ENCODE results near the gene METTL27. TPM values are rescaled to one million over a fixed set of nuclear protein-coding genes. Genes with fewer than 3 reads are reported as not detected.

METTL27 gene, protein sequence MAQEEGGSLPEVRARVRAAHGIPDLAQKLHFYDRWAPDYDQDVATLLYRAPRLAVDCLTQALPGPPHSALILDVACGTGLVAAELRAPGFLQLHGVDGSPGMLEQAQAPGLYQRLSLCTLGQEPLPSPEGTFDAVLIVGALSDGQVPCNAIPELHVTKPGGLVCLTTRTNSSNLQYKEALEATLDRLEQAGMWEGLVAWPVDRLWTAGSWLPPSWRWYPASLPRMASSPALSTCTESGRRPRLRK
- 4.3 to 7.7 TPM (median 6.6 TPM) in 3 replicates for total RNA-seq (2021)
- percentile 54 among the genes with signal in this experiment for Bru-seq, nascent RNA
- long read RNA-seq, experiment 1, partial matches to known transcripts: 0 of 3 reads
- long read RNA-seq, experiment 1, other reads (novel, unspliced or antisense): 1 of 3 reads
- long read RNA-seq, experiment 2, partial matches to known transcripts: 1 of 2 reads
- long read RNA-seq, experiment 2, other reads (novel, unspliced or antisense): 1 of 2 reads
- long read RNA-seq, experiment 3, partial matches to known transcripts: 0 of 1 reads
- long read RNA-seq, experiment 3, other reads (novel, unspliced or antisense): 1 of 1 reads

DNA sequence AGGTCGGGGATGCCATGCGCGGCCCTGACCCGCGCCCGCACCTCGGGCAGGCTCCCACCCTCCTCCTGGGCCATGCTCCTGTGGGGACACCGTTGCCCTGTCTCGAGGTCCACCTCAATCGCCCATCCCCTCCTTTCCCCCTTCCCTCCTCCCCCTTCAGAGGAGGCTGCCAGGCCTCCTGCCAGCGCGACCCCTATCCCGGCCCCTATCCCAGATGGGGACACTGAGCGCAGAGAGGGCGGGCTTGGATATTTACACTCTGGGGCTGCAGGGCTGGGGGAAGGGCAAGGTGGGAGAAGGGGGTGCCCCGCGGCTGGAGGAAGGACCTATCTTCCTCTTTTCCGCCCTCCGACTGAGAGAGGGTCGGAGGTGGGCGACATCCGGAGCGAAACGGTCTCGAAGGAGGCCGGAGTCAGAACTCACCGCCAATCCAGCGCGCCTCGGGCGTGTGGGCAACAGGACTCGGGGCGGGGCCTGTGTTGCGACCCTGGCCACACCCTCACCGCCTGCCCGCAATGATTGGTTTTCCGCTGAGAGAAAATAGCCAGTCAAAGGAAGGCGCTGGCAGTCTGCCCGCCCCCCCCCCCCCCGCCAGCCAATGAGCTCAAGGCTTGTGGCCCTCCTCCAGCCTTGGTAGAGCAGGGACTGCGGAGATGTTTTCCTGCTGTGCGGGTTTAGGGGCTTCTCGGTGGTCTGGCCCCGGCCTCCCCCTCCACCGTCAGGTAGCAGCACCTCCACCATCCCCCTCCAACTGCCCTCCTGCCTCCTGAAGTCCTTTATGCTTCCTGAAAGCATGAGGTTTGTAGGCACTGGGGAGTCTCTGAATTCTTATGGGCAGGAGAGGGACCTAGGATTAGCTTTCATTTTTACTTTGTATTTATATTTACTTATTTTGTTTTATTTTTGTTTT, at the start of gene METTL27:
Gene METTL27, minus strand, starts transcription at position 450 of the 910 bp plus-strand sequence. Its CDS starts 376 bp downstream, at position 74.
- no peaks in the 10 kb centered on the region for H3K9me3 Mint-ChIP-seq

More for the DNA sequence above, at the start of gene METTL27:
- ChIA-PET CTCF (interaction anchor here (0.6 to 4.6 kb wide), 17 partner anchors 8 to 286 kb away, joined by 3 to 68 read pairs (median 3); partner anchors contain the start of genes CLDN4 and MLXIPL), POLR2A (interaction anchor here (0.5 to 3.8 kb wide), 8 partner anchors 10 to 103 kb away, joined by 3 to 31 read pairs (median 9); partner anchors contain the start of genes ABHD11 and CLDN4)
- Mint-ChIP-seq H3K27me3 (ENCODE audit: low read depth) (no peaks in the 10 kb centered on the region; the same call in 1 of the 2 replicates), H3K4me3 (peak within 1 kb of the TSS; percentile 80), H3K27ac (peak within 1 kb of the TSS; percentile 87), H3K4me1 (peaks cover 32% of the 10 kb centered on the region), H3K36me3 (no peaks in the 10 kb centered on the region)
- peak; percentile 93 for ATAC-seq
- DNase-seq (ENCODE audit: low spot score): peak; percentile 96
- TF ChIP-seq, protein P1, sequence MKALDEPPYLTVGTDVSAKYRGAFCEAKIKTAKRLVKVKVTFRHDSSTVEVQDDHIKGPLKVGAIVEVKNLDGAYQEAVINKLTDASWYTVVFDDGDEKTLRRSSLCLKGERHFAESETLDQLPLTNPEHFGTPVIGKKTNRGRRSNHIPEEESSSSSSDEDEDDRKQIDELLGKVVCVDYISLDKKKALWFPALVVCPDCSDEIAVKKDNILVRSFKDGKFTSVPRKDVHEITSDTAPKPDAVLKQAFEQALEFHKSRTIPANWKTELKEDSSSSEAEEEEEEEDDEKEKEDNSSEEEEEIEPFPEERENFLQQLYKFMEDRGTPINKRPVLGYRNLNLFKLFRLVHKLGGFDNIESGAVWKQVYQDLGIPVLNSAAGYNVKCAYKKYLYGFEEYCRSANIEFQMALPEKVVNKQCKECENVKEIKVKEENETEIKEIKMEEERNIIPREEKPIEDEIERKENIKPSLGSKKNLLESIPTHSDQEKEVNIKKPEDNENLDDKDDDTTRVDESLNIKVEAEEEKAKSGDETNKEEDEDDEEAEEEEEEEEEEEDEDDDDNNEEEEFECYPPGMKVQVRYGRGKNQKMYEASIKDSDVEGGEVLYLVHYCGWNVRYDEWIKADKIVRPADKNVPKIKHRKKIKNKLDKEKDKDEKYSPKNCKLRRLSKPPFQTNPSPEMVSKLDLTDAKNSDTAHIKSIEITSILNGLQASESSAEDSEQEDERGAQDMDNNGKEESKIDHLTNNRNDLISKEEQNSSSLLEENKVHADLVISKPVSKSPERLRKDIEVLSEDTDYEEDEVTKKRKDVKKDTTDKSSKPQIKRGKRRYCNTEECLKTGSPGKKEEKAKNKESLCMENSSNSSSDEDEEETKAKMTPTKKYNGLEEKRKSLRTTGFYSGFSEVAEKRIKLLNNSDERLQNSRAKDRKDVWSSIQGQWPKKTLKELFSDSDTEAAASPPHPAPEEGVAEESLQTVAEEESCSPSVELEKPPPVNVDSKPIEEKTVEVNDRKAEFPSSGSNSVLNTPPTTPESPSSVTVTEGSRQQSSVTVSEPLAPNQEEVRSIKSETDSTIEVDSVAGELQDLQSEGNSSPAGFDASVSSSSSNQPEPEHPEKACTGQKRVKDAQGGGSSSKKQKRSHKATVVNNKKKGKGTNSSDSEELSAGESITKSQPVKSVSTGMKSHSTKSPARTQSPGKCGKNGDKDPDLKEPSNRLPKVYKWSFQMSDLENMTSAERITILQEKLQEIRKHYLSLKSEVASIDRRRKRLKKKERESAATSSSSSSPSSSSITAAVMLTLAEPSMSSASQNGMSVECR (CRISPR knock-in tag; IDR thresholded peaks at IDR 0.05; ENCODE audit: borderline replicate concordance): no peak
- no peak for TF ChIP-seq OVOL2 (CRISPR knock-in tag; IDR thresholded peaks at IDR 0.05; ENCODE audit: borderline replicate concordance)
- TF ChIP-seq, protein P2, sequence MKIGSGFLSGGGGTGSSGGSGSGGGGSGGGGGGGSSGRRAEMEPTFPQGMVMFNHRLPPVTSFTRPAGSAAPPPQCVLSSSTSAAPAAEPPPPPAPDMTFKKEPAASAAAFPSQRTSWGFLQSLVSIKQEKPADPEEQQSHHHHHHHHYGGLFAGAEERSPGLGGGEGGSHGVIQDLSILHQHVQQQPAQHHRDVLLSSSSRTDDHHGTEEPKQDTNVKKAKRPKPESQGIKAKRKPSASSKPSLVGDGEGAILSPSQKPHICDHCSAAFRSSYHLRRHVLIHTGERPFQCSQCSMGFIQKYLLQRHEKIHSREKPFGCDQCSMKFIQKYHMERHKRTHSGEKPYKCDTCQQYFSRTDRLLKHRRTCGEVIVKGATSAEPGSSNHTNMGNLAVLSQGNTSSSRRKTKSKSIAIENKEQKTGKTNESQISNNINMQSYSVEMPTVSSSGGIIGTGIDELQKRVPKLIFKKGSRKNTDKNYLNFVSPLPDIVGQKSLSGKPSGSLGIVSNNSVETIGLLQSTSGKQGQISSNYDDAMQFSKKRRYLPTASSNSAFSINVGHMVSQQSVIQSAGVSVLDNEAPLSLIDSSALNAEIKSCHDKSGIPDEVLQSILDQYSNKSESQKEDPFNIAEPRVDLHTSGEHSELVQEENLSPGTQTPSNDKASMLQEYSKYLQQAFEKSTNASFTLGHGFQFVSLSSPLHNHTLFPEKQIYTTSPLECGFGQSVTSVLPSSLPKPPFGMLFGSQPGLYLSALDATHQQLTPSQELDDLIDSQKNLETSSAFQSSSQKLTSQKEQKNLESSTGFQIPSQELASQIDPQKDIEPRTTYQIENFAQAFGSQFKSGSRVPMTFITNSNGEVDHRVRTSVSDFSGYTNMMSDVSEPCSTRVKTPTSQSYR (CRISPR knock-in tag; IDR thresholded peaks at IDR 0.05): peak; percentile 77; the same call in 1 of the 2 replicates
- TF ChIP-seq, protein P3, sequence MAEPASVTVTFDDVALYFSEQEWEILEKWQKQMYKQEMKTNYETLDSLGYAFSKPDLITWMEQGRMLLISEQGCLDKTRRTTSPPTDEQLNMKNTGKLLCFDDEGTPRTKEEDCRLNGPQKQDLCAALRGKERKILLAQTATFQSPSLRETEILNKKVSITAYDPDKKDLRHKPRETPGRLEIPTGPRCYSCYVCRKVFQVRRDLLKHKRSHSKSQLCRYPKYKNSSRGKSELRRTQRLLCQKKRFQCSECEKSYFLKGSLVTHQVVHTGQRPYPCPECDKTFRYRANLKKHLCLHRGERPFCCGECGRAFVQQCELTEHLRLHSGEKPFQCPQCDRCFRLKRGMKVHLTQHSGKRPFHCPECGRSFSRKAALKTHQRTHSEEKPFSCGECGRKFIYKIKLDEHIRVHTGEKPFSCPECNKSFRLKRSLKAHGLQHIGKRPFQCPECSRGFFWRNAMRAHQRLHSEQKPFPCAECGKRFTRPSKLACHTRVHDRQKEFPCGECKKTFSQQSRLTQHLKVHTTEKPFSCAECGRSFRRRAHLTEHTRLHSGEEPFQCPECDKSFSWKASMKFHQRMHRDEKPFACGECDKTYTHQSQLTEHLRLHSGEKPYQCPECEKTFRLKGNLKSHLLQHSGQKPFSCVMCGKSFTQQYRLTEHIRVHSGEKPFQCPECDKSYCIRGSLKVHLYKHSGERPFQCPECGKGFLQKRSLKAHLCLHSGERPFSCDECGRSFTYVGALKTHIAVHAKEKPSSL (CRISPR knock-in tag; conservative IDR thresholded peaks at IDR 0.05): no peak
- no peak for TF ChIP-seq NFE2L1 (CRISPR knock-in tag; IDR thresholded peaks at IDR 0.05)
- TF ChIP-seq, protein P4, sequence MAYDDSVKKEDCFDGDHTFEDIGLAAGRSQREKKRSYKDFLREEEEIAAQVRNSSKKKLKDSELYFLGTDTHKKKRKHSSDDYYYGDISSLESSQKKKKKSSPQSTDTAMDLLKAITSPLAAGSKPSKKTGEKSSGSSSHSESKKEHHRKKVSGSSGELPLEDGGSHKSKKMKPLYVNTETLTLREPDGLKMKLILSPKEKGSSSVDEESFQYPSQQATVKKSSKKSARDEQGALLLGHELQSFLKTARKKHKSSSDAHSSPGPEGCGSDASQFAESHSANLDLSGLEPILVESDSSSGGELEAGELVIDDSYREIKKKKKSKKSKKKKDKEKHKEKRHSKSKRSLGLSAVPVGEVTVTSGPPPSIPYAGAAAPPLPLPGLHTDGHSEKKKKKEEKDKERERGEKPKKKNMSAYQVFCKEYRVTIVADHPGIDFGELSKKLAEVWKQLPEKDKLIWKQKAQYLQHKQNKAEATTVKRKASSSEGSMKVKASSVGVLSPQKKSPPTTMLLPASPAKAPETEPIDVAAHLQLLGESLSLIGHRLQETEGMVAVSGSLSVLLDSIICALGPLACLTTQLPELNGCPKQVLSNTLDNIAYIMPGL (CRISPR knock-in tag; IDR thresholded peaks at IDR 0.05): 0 out of 2 replicates have a peak, but pooled peaks have one; percentile 43
- TF ChIP-seq NFYB (CRISPR knock-in tag; conservative IDR thresholded peaks at IDR 0.05; ENCODE audit: low read depth): peak; percentile 63
- TF ChIP-seq GRHL2 (CRISPR knock-in tag; IDR thresholded peaks at IDR 0.05; ENCODE audit: insufficient replicate concordance, severe bottlenecking): no peak
- TF ChIP-seq FOXK1 (CRISPR knock-in tag; IDR thresholded peaks at IDR 0.05): 0 out of 2 replicates have a peak, but pooled peaks have one; percentile 45
- TF ChIP-seq SP1 (CRISPR knock-in tag; conservative IDR thresholded peaks at IDR 0.05): peak; percentile 75
- TF ChIP-seq RORB (CRISPR knock-in tag; IDR thresholded peaks at IDR 0.05): no peak
- TF ChIP-seq, protein P5, sequence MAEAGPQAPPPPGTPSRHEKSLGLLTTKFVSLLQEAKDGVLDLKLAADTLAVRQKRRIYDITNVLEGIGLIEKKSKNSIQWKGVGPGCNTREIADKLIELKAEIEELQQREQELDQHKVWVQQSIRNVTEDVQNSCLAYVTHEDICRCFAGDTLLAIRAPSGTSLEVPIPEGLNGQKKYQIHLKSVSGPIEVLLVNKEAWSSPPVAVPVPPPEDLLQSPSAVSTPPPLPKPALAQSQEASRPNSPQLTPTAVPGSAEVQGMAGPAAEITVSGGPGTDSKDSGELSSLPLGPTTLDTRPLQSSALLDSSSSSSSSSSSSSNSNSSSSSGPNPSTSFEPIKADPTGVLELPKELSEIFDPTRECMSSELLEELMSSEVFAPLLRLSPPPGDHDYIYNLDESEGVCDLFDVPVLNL (CRISPR knock-in tag; IDR thresholded peaks at IDR 0.05; ENCODE audit: borderline replicate concordance, low read depth): no peak

Data from WTC11 (cell line).